IMR-90 (cell line): ENCODE data around the gene DHRS13. TPM values are rescaled to one million over a fixed set of nuclear protein-coding genes. Genes with fewer than 3 reads are reported as not detected.

Source experiments
- ATAC-seq: fragments of 200-7000 bp; cut with Tn5 transposase; 2 replicates; pipeline ENCODE4 v1.9.1; 2020; ENCODE audit warnings: low read depth, mild to moderate bottlenecking, moderate library complexity
- BruUV-seq: library from RNA; stranded (reverse); fragments of 400-500 nt; replicated peaks from 2 replicates; lab custom pipeline; 2021; lab: Mats Ljungman, UMichigan
- CTCF ChIA-PET: fragments of 300-600 bp; formaldehyde crosslinking; extraction: SDS; loops from one replicate; lab custom pipeline; 2021; ENCODE audit warnings: antibody characterized with exemption; lab: Yijun Ruan, JAX
- POLR2A ChIA-PET: fragments of 300-600 bp; sonication (Branson Sonifier 250); formaldehyde crosslinking; loops from one replicate; lab custom pipeline; 2022; ENCODE audit warnings: antibody characterized with exemption; ENCODE audit not compliant: unreplicated experiment; lab: Charles Lee
- DNase-seq: peaks from one replicate; pipeline ENCODE4 v3.0.0; 2013
- H2AFZ ChIP-seq: replicated peaks from 2 replicates; pipeline ENCODE3; 2013; ENCODE audit warnings: low read length, mild to moderate bottlenecking; ENCODE audit not compliant: poor library complexity
- H2AK5ac ChIP-seq: 2 replicates; pipeline ENCODE4 v1.6.1; 2013; ENCODE audit warnings: low read depth, low read length, inconsistent platforms
- H2AK9ac ChIP-seq: replicated peaks from 2 replicates; pipeline ENCODE3; 2013; ENCODE audit warnings: mild to moderate bottlenecking, low read depth, low read length, moderate library complexity; ENCODE audit not compliant: poor library complexity
- H2BK120ac ChIP-seq: 2 replicates; pipeline ENCODE4 v1.6.1; 2013; ENCODE audit warnings: low read depth, low read length, inconsistent platforms
- H2BK15ac ChIP-seq: 3 replicates; pipeline ENCODE4 v1.6.1; 2013; ENCODE audit warnings: low read depth, low read length, inconsistent platforms
- H2BK20ac ChIP-seq: 2 replicates; pipeline ENCODE4 v1.6.1; 2013; ENCODE audit warnings: low read depth, mild to moderate bottlenecking, inconsistent platforms, low read length, moderate library complexity
- H2BK5ac ChIP-seq: 2 replicates; pipeline ENCODE4 v1.6.1; 2013; ENCODE audit warnings: mild to moderate bottlenecking, low read depth, low read length, inconsistent platforms; ENCODE audit not compliant: poor library complexity, severe bottlenecking
- H3K14ac ChIP-seq: replicated peaks from 2 replicates; pipeline ENCODE4 v1.6.1; 2013; ENCODE audit warnings: low read depth, low read length, inconsistent platforms
- H3K18ac ChIP-seq: 2 replicates; pipeline ENCODE4 v1.6.1; 2013; ENCODE audit warnings: low read depth, low read length, control low read depth
- H3K23ac ChIP-seq: 2 replicates; pipeline ENCODE4 v1.6.1; 2013; ENCODE audit warnings: low read depth, low read length, inconsistent platforms
- H3K27ac ChIP-seq: 2 replicates; pipeline ENCODE4 v1.5.1; 2013; ENCODE audit warnings: mild to moderate bottlenecking, control low read depth, low read length; ENCODE audit not compliant: insufficient read depth
- H3K27me3 ChIP-seq: 2 replicates; pipeline ENCODE4 v1.6.1; 2013; ENCODE audit warnings: low read length; ENCODE audit not compliant: control insufficient read depth, insufficient read depth
- H3K36me3 ChIP-seq: 2 replicates; pipeline ENCODE4 v1.6.1; 2013; ENCODE audit warnings: low read length, mixed read lengths; ENCODE audit not compliant: control insufficient read depth, insufficient read depth
- H3K4ac ChIP-seq: 2 replicates; pipeline ENCODE4 v1.6.1; 2013; ENCODE audit warnings: low read depth, low read length, inconsistent platforms
- H3K4me1 ChIP-seq: 2 replicates; pipeline ENCODE4 v1.6.1; 2013; ENCODE audit warnings: low read length, mixed read lengths; ENCODE audit not compliant: control insufficient read depth, insufficient read depth
- H3K4me2 ChIP-seq: 2 replicates; pipeline ENCODE4 v1.6.1; 2013; ENCODE audit warnings: low read depth, mild to moderate bottlenecking, control low read depth, low read length, moderate library complexity
- H3K4me3 ChIP-seq: 2 replicates; pipeline ENCODE4 v1.5.1; 2013; ENCODE audit warnings: low read depth, mild to moderate bottlenecking, control low read depth, low read length, moderate library complexity; ENCODE audit not compliant: insufficient read depth
- H3K56ac ChIP-seq: 2 replicates; pipeline ENCODE4 v1.6.1; 2013; ENCODE audit warnings: low read length, inconsistent platforms; ENCODE audit not compliant: insufficient read depth; ENCODE audit errors: extremely low read depth
- H3K79me1 ChIP-seq, 2 experiments: 2 replicates each; pipeline ENCODE4 v1.6.1; 2013; ENCODE audit warnings: low read length in 2 of 2, inconsistent platforms in 1 of 2, low read depth in 1 of 2
- H3K9ac ChIP-seq: 2 replicates; pipeline ENCODE4 v1.6.1; 2013; ENCODE audit warnings: low read depth, low read length, control low read depth
- H3K9me1 ChIP-seq: 2 replicates; pipeline ENCODE4 v1.6.1; 2013; ENCODE audit warnings: low read length, inconsistent platforms; ENCODE audit not compliant: insufficient read depth
- H3K9me3 ChIP-seq: 2 replicates; pipeline ENCODE4 v1.6.1; 2013; ENCODE audit warnings: low read length; ENCODE audit not compliant: control insufficient read depth, insufficient read depth
- H4K20me1 ChIP-seq: 2 replicates; pipeline ENCODE4 v1.6.1; 2013; ENCODE audit warnings: low read length, inconsistent platforms; ENCODE audit not compliant: insufficient read depth
- H4K5ac ChIP-seq: 2 replicates; pipeline ENCODE4 v1.6.1; 2013; ENCODE audit warnings: mild to moderate bottlenecking, low read depth, low read length, control low read depth
- H4K8ac ChIP-seq, 2 experiments: 2 replicates each; pipeline ENCODE4 v1.6.1; 2013; ENCODE audit warnings: low read depth in 2 of 2, low read length in 2 of 2, control low read depth in 1 of 2, inconsistent platforms in 1 of 2
- H4K91ac ChIP-seq: 2 replicates; pipeline ENCODE4 v1.6.1; 2013; ENCODE audit warnings: low read depth, low read length, inconsistent platforms; ENCODE audit not compliant: insufficient read depth
- BHLHE40 ChIP-seq: fragments of 150-350 bp; IDR thresholded peaks from 2 replicates; pipeline ENCODE4 v1.6.1; 2016; ENCODE audit warnings: mild to moderate bottlenecking, low read depth, low read length
- CEBPB ChIP-seq: IDR thresholded peaks from 2 replicates; pipeline ENCODE4 v1.6.1; 2012; ENCODE audit warnings: low read depth, low read length, improper control_type of control experiment
- CHD1 ChIP-seq: IDR thresholded peaks from 2 replicates; pipeline ENCODE4 v1.6.1; 2012; ENCODE audit warnings: low read depth, low read length, improper control_type of control experiment
- FOS ChIP-seq: fragments of 150-350 bp; IDR thresholded peaks from 2 replicates; pipeline ENCODE4 v1.6.1; 2016; ENCODE audit warnings: low read depth, low read length
- MAFK ChIP-seq: IDR thresholded peaks from 2 replicates; pipeline ENCODE4 v1.6.1; 2012; ENCODE audit warnings: low read depth, low read length, improper control_type of control experiment
- MAZ ChIP-seq: IDR thresholded peaks from 2 replicates; pipeline ENCODE4 v1.6.1; 2012; ENCODE audit warnings: low read depth, mild to moderate bottlenecking, low read length, improper control_type of control experiment, moderate library complexity, borderline replicate concordance
- MXI1 ChIP-seq: IDR thresholded peaks from 2 replicates; pipeline ENCODE4 v1.6.1; 2012; ENCODE audit warnings: low read depth, mild to moderate bottlenecking, low read length, moderate library complexity, borderline replicate concordance
- NFE2L2 ChIP-seq: fragments of 150-350 bp; IDR thresholded peaks from 2 replicates; pipeline ENCODE4 v1.6.1; 2016; ENCODE audit warnings: low read depth, mild to moderate bottlenecking, low read length
- POLR2A ChIP-seq: IDR thresholded peaks from 2 replicates; pipeline ENCODE4 v1.6.1; 2012; ENCODE audit warnings: mild to moderate bottlenecking, low read depth, low read length
- RAD21 ChIP-seq: IDR thresholded peaks from 2 replicates; pipeline ENCODE4 v1.6.1; 2012; ENCODE audit warnings: low read length, improper control_type of control experiment
- RCOR1 ChIP-seq: IDR thresholded peaks from 2 replicates; pipeline ENCODE4 v1.6.1; 2012; ENCODE audit warnings: mild to moderate bottlenecking, low read length, improper control_type of control experiment; ENCODE audit not compliant: insufficient replicate concordance
- RFX5 ChIP-seq: IDR thresholded peaks from 2 replicates; pipeline ENCODE4 v1.8.0; 2012; ENCODE audit warnings: low read depth, mild to moderate bottlenecking, low read length, moderate library complexity
- SMC3 ChIP-seq: fragments of 150-350 bp; IDR thresholded peaks from 2 replicates; pipeline ENCODE4 v1.6.1; 2016; ENCODE audit warnings: low read depth, mild to moderate bottlenecking, antibody characterized with exemption, low read length, moderate library complexity
- WGBS, 2 experiments: methylation state at CpG; one replicate each; pipeline versions ENCODE4 v1.1.5 to v1.1.7; 2013; ENCODE audit warnings: missing lambda C conversion rate in 2 of 2; ENCODE audit not compliant: insufficient read length in 1 of 2; ENCODE audit errors: extremely low coverage in 2 of 2; 5-methylcytosine and 5-hydroxymethylcytosine counted together
- dilution Hi-C: fragments of 300-500 bp; cut with HindIII; formaldehyde crosslinking; loops from one replicate; pipeline ENCODE4 v1.14.3; 2018; ENCODE audit warnings: low sequenced_read_pairs; ENCODE audit not compliant: unreplicated experiment
- in situ Hi-C: fragments of 300-500 bp; cut with MboI; formaldehyde crosslinking; loops from 3 replicates; pipeline ENCODE4 v1.14.3; 2019; ENCODE audit warnings: low sequenced_read_pairs, inconsistent platforms, mixed read lengths
- intact Hi-C: fragments of 100-400 bp; cut with micrococcal nuclease; formaldehyde crosslinking; loops from 2 replicates; pipeline ENCODE4 v1.10.0; 2022
- polyA plus RNA-seq, 3 experiments: library from polyadenylated mRNA; depleted of rRNA; stranded (reverse); fragments of >200 nt; gene quantifications; 2 replicates each; pipeline ENCODE4 v1.2.3, GENCODE V29; 2012; ENCODE audit warnings: low replicate concordance in 1 of 3
- total RNA-seq: library from RNA; depleted of rRNA; stranded (reverse); fragments of >200 nt; gene quantifications from 2 replicates; pipeline ENCODE4 v1.2.3, GENCODE V29; 2012
- TF ChIP-seq, protein P1 (sequence below): fragments of 150-350 bp; IDR thresholded peaks from 2 replicates; pipeline ENCODE4 v1.6.1; 2017; ENCODE audit warnings: mild to moderate bottlenecking, antibody characterized with exemption, low read length, low read depth
- TF ChIP-seq, protein P2 (sequence below): conservative IDR thresholded peaks from 2 replicates; pipeline ENCODE4 v1.5.1; 2012; ENCODE audit warnings: mild to moderate bottlenecking, low read depth, low read length, improper control_type of control experiment
- TF ChIP-seq, protein P3 (sequence below): fragments of 150-350 bp; IDR thresholded peaks from 2 replicates; pipeline ENCODE4 v1.6.1; 2016; ENCODE audit warnings: low read depth, mild to moderate bottlenecking, low read length, moderate library complexity, borderline replicate concordance

Gene DHRS13
- total and polyA plus RNA-seq, 2 of the 4 experiments (the other 2 are of a cell fraction), result 2.7 to 3.9 TPM

DNA sequence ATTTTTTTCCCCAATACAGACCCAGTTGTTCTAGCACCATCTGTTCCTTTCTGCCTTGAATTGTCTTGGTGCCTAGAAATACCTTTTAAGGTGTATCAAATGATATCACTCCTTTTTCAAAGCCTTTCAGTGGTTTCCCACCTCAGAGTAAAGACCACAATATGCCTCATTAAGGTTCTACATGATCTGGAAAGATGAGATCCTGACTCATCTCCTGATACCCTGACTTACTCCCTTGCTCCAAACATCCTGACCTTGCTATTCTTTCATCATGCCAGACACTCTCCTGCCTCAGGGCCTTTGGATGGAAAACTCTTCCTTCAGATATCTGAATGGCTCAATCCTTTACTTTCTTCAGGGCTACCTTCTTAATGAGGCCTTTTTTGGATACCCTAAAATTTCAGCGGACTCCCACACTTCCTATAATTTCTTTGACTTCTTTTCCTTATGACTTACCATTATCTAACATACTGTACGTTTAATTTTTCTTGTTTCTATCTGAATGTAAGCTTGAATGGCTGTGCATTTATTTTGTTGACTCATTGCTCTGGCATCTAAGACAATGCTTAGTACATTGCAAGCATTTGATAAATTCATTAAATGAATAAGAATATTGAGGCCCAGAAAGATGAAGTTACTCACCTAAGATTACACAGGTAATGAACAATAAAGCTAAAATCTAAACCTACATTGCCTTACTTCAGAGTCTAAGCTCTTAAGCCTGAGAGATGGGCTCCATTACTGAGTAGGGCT, 24.5 kb downstream of the DHRS13 start:
- Histone ChIP-seq H3K23ac (no peak overlapping the region), H4K5ac (no peak overlapping the region), H3K4me3 (no peak overlapping the region), H3K9me3 (no peaks in the 10 kb centered on the region), H3K56ac (no peak overlapping the region), H2BK15ac (no peak overlapping the region), H2BK5ac (no peak overlapping the region), H2AK9ac (no peak overlapping the region), H3K4ac (no peak overlapping the region), H3K18ac (no peak overlapping the region), H2BK120ac (no peak overlapping the region), H2AFZ (no peak overlapping the region), H4K20me1 (no peaks in the 10 kb centered on the region), H3K4me1 (no peaks in the 10 kb centered on the region), H3K9ac (no peak overlapping the region), H3K27ac (no peak overlapping the region), H4K91ac (no peak overlapping the region), H3K79me1 (no peaks in the 10 kb centered on the region), H3K36me3 (peaks cover 39% of the 10 kb centered on the region), H4K8ac (no peak overlapping the region), H2BK20ac (no peak overlapping the region), H2AK5ac (no peak overlapping the region), H3K27me3 (no peaks in the 10 kb centered on the region), H3K9me1 (no peaks in the 10 kb centered on the region), H3K14ac (no peak overlapping the region), H3K4me2 (no peak overlapping the region)
- ChIA-PET POLR2A (no interaction called here), CTCF (interaction anchor here (0.5 to 2.1 kb wide), 4 partner anchors 52 to 151 kb away, joined by 3 to 11 read pairs (median 6); partner anchors contain the start of gene TLCD1)
- BruUV-seq, result no TSS peak
- DNase-seq (no peak), ATAC-seq (no peak)
- no peak for TF ChIP-seq FOS
- no peak for TF ChIP-seq SMC3
- no peak for TF ChIP-seq RFX5
- TF ChIP-seq, protein P1, sequence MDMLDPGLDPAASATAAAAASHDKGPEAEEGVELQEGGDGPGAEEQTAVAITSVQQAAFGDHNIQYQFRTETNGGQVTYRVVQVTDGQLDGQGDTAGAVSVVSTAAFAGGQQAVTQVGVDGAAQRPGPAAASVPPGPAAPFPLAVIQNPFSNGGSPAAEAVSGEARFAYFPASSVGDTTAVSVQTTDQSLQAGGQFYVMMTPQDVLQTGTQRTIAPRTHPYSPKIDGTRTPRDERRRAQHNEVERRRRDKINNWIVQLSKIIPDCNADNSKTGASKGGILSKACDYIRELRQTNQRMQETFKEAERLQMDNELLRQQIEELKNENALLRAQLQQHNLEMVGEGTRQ, result no peak
- TF ChIP-seq MXI1, result no peak
- TF ChIP-seq NFE2L2, result no peak
- TF ChIP-seq MAFK, result no peak
- no peak for TF ChIP-seq CHD1
- no peak for TF ChIP-seq CEBPB
- no peak for TF ChIP-seq BHLHE40
- TF ChIP-seq, protein P2, sequence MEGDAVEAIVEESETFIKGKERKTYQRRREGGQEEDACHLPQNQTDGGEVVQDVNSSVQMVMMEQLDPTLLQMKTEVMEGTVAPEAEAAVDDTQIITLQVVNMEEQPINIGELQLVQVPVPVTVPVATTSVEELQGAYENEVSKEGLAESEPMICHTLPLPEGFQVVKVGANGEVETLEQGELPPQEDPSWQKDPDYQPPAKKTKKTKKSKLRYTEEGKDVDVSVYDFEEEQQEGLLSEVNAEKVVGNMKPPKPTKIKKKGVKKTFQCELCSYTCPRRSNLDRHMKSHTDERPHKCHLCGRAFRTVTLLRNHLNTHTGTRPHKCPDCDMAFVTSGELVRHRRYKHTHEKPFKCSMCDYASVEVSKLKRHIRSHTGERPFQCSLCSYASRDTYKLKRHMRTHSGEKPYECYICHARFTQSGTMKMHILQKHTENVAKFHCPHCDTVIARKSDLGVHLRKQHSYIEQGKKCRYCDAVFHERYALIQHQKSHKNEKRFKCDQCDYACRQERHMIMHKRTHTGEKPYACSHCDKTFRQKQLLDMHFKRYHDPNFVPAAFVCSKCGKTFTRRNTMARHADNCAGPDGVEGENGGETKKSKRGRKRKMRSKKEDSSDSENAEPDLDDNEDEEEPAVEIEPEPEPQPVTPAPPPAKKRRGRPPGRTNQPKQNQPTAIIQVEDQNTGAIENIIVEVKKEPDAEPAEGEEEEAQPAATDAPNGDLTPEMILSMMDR, result no peak
- TF ChIP-seq MAZ, result no peak
- TF ChIP-seq RAD21, result no peak
- TF ChIP-seq, protein P3, sequence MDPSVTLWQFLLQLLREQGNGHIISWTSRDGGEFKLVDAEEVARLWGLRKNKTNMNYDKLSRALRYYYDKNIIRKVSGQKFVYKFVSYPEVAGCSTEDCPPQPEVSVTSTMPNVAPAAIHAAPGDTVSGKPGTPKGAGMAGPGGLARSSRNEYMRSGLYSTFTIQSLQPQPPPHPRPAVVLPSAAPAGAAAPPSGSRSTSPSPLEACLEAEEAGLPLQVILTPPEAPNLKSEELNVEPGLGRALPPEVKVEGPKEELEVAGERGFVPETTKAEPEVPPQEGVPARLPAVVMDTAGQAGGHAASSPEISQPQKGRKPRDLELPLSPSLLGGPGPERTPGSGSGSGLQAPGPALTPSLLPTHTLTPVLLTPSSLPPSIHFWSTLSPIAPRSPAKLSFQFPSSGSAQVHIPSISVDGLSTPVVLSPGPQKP, result no peak
- TF ChIP-seq POLR2A, result no peak
- TF ChIP-seq RCOR1, result no peak
- intact Hi-C loops, result no loop called here
- WGBS, 2 experiments, result no CpG with 5 or more reads among the region's 2 CpGs
- dilution Hi-C loops, result no loop called here
- in situ Hi-C loops, result no loop called here
